B cell (primary cell): Measurements from ENCODE around the gene DEPDC4. TPM values are rescaled to one million over a fixed set of nuclear protein-coding genes. Genes with fewer than 3 reads are reported as not detected.

Experiments used
- ATAC-seq: fragments of 200-7000 bp; cut with Tn5 transposase; one replicate; pipeline ENCODE4 v1.10.0; 2021; ENCODE audit warnings: low read depth, mild to moderate bottlenecking, moderate number of reproducible peaks, moderate library complexity
- CTCF ChIA-PET: fragments of 350-600 bp; sonication (Branson Sonifier 250); formaldehyde crosslinking; loops from one replicate; lab custom pipeline; 2021; ENCODE audit warnings: antibody characterized with exemption, inconsistent platforms; lab: Charles Lee
- POLR2A ChIA-PET: fragments of 350-600 bp; sonication (Branson Sonifier 250); formaldehyde crosslinking; loops from one replicate; lab custom pipeline; 2021; ENCODE audit warnings: antibody characterized with exemption; lab: Charles Lee
- DNase-seq: peaks from one replicate; pipeline ENCODE4 v3.0.0; 2013
- H2AFZ ChIP-seq: 2 replicates; pipeline ENCODE4 v1.6.1; 2012; ENCODE audit warnings: mild to moderate bottlenecking, low read depth, low read length; ENCODE audit not compliant: insufficient read depth, poor library complexity, severe bottlenecking
- H3K27ac ChIP-seq, 2 donors: 1 replicate in 1 of 2; 2 replicates in 1 of 2; pipeline ENCODE4 v1.5.1; 2012 to 2013; ENCODE audit warnings: low read length in 2 of 2, mild to moderate bottlenecking in 2 of 2, moderate library complexity in 1 of 2
- H3K27me3 ChIP-seq, 4 experiments: fragments of 200-600 bp in 1 of 4; sonication (generic) in 1 of 4; replicated peaks in 1 of 4; 1 replicate in 2 of 4; 2 replicates in 2 of 4; pipeline versions ENCODE4 v1.6.1 to v1.7.0; 2013 to 2016; ENCODE audit warnings: low read length in 3 of 4, mild to moderate bottlenecking in 2 of 4, mixed read lengths in 1 of 4, moderate library complexity in 1 of 4; ENCODE audit not compliant: insufficient read depth in 4 of 4, control insufficient read depth in 3 of 4; ENCODE audit errors: control extremely low read depth in 1 of 4
- H3K36me3 ChIP-seq, 2 experiments: replicated peaks in 1 of 2; 1 replicate in 1 of 2; 2 replicates in 1 of 2; pipeline versions ENCODE4 v1.6.1 to v1.7.1; 2013; ENCODE audit warnings: low read length in 1 of 2; ENCODE audit not compliant: insufficient read depth in 2 of 2, control insufficient read depth in 1 of 2; ENCODE audit errors: control extremely low read depth in 1 of 2, extremely low read depth in 1 of 2
- H3K4me1 ChIP-seq, 2 donors: fragments of 200-600 bp in 1 of 2; sonication (generic) in 1 of 2; 1 replicate in 1 of 2; 2 replicates in 1 of 2; pipeline versions ENCODE4 v1.5.1 to v1.6.1; 2013 to 2017; ENCODE audit warnings: low read length in 2 of 2; ENCODE audit not compliant: control insufficient read depth in 2 of 2, insufficient read depth in 2 of 2
- H3K4me2 ChIP-seq: replicated peaks from 2 replicates; pipeline ENCODE3; 2012; ENCODE audit warnings: mild to moderate bottlenecking, low read depth, low read length; ENCODE audit not compliant: poor library complexity, severe bottlenecking
- H3K4me3 ChIP-seq, 5 experiments: fragments of 200-600 bp in 1 of 5; sonication (generic) in 1 of 5; 1 replicate in 3 of 5; 2 replicates in 2 of 5; pipeline versions ENCODE4 v1.5.1 to v1.7.0; 2011 to 2016; ENCODE audit warnings: low read length in 4 of 5, mild to moderate bottlenecking in 4 of 5, low read depth in 2 of 5, control low read depth in 1 of 5, moderate library complexity in 1 of 5; ENCODE audit not compliant: insufficient read depth in 1 of 5; ENCODE audit errors: control extremely low read depth in 1 of 5, extremely low read depth in 1 of 5
- H3K79me2 ChIP-seq: fragments of 200-600 bp; sonication (generic); one replicate; pipeline ENCODE4 v1.6.0; 2016; ENCODE audit warnings: low read length; ENCODE audit not compliant: control insufficient read depth, insufficient read depth
- H3K9ac ChIP-seq: fragments of 200-600 bp; sonication (generic); 2 replicates; pipeline ENCODE4 v1.6.1; 2017; ENCODE audit warnings: mild to moderate bottlenecking, low read length, moderate library complexity
- H3K9me3 ChIP-seq, 3 donors: one replicate each; pipeline versions ENCODE4 v1.6.1 to v1.7.1; 2013; ENCODE audit warnings: low read length in 2 of 3; ENCODE audit not compliant: control insufficient read depth in 2 of 3, insufficient read depth in 1 of 3; ENCODE audit errors: control extremely low read depth in 1 of 3
- H4K20me1 ChIP-seq: 2 replicates; pipeline ENCODE4 v1.6.0; 2012; ENCODE audit warnings: mild to moderate bottlenecking, low read length; ENCODE audit not compliant: insufficient read depth, control insufficient read depth, poor library complexity, severe bottlenecking
- H3K27ac Mint-ChIP-seq: one replicate; pipeline ENCODE4 v1.8.0; 2021; ENCODE audit warnings: mixed read lengths
- H3K27me3 Mint-ChIP-seq: one replicate; pipeline ENCODE4 v1.8.0; 2021; ENCODE audit warnings: mixed read lengths
- H3K4me1 Mint-ChIP-seq: one replicate; pipeline ENCODE4 v1.8.0; 2021; ENCODE audit warnings: mixed read lengths
- H3K4me3 Mint-ChIP-seq: one replicate; pipeline ENCODE4 v1.8.0; 2021; ENCODE audit warnings: mixed read lengths
- H3K9me3 Mint-ChIP-seq: one replicate; pipeline ENCODE4 v1.8.0; 2022; ENCODE audit warnings: mixed read lengths; ENCODE audit not compliant: insufficient read depth
- EZH2 ChIP-seq: IDR thresholded peaks from 2 replicates; pipeline ENCODE4 v1.6.1; 2012; ENCODE audit warnings: borderline replicate concordance, low read depth, mild to moderate bottlenecking, moderate library complexity, low read length; ENCODE audit not compliant: insufficient read depth, poor library complexity, severe bottlenecking
- WGBS: methylation state at CpG from one replicate; pipeline ENCODE4 v1.1.5; 2013; ENCODE audit warnings: missing lambda C conversion rate; ENCODE audit not compliant: insufficient coverage; 5-methylcytosine and 5-hydroxymethylcytosine counted together
- intact Hi-C: fragments of 100-400 bp; cut with micrococcal nuclease; formaldehyde crosslinking; loops from one replicate; pipeline ENCODE4 v1.10.0; 2022
- polyA plus RNA-seq: library from polyadenylated mRNA; depleted of rRNA; stranded (reverse); fragments of >200 nt; gene quantifications from 2 replicates; pipeline ENCODE4 v1.2.3, GENCODE V29; 2012
- total RNA-seq, 2 donors: library from RNA; stranded (reverse); fragments of 120-200 nt in 1 of 2; gene quantifications; 1 replicate in 1 of 2; 2 replicates in 1 of 2; pipeline versions ENCODE4 v1.2.3 to v1.2.4, GENCODE V29; 2013 to 2022
- TF ChIP-seq, protein P1 (sequence below): fragments of 200-600 bp; IDR thresholded peaks from one replicate; pipeline ENCODE4 v1.8.0; 2022; ENCODE audit warnings: antibody characterized with exemption, mild to moderate bottlenecking

The DEPDC4 gene
- total and polyA plus RNA-seq, 2 donors (not counting 1 experiment from before 2014, with no cell fraction given): 1.2 to 1.8 TPM

DNA sequence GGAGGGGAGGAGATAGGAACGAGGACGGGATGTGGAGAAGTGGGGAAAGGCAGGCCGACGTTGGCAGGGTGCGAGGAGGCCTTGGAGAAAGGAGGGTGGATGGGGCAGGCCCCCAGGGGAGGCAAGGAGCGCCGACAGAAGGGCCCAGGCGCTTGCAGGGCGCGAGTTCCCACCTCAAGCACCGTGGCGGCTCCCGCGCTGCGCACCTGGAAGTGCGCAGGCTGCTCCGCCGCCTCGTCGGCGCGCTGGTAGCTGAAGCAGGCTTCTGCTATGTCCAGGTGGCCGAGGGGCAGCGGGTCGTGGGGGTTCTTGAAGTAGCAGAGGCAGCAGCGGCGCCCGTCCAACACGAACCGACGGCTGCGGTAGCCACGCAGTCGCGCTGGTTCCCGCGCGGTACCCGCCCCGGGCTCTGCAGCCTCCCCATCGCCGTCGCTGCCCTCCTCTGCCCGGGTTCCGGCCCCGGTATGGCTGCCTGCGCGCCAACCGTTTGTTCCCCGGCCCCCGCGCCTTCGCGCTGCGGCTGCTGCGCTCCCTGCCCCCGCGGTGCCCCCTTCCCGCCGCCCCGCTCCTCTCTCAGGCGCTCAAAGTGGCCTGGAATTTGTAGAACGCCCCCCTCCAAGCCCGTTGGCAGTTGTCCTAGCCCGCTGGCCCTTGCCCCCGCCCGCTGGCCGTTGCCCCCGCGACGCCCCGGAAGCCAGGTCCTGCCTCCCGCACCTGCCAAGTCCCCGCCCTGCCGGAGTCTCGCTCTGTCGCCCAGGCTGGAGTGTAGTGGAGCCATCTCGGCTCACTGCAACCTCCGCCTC is 67.3 kb downstream of the DEPDC4 start:
- Histone ChIP-seq H3K27me3 (no peaks in the 10 kb centered on the region), H3K9ac (peak overlapping the region; percentile 97), H3K4me3 (peak overlapping the region; percentile 69 to 94 (median 92)), H3K36me3 (peaks cover 0 to 4% of the 10 kb centered on the region in 2 experiments), H3K79me2 (peaks cover 48% of the 10 kb centered on the region), H2AFZ (peak overlapping the region; percentile 89), H3K4me1 (peaks cover 14 to 19% of the 10 kb centered on the region in 2 donors), H3K9me3 (no peaks in the 10 kb centered on the region), H4K20me1 (no peaks in the 10 kb centered on the region), H3K27ac (peak overlapping the region; percentile 74 to 93), H3K4me2 (peak overlapping the region; percentile 94)
- TF ChIP-seq, protein P1, sequence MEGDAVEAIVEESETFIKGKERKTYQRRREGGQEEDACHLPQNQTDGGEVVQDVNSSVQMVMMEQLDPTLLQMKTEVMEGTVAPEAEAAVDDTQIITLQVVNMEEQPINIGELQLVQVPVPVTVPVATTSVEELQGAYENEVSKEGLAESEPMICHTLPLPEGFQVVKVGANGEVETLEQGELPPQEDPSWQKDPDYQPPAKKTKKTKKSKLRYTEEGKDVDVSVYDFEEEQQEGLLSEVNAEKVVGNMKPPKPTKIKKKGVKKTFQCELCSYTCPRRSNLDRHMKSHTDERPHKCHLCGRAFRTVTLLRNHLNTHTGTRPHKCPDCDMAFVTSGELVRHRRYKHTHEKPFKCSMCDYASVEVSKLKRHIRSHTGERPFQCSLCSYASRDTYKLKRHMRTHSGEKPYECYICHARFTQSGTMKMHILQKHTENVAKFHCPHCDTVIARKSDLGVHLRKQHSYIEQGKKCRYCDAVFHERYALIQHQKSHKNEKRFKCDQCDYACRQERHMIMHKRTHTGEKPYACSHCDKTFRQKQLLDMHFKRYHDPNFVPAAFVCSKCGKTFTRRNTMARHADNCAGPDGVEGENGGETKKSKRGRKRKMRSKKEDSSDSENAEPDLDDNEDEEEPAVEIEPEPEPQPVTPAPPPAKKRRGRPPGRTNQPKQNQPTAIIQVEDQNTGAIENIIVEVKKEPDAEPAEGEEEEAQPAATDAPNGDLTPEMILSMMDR: no peak
- no peak for TF ChIP-seq EZH2
- intact Hi-C loops: loop anchor here (1.0 to 5.0 kb wide), 5 partner anchors 37 to 1918 kb away; partner anchors contain the start of genes BLTP3B, DEPDC4, SCYL2 and WASHC3
- ATAC-seq (peak; percentile 71), DNase-seq (peak; percentile 81)
- Mint-ChIP-seq H3K27me3 (no peaks in the 10 kb centered on the region), H3K27ac (peak overlapping the region; percentile 91), H3K9me3 (no peaks in the 10 kb centered on the region), H3K4me3 (peak overlapping the region; percentile 90), H3K4me1 (peaks cover 26% of the 10 kb centered on the region)
- WGBS: under 1% methylated on average over 78 of the region's 79 CpGs
- CTCF ChIA-PET: interaction anchor here (1.1 to 3.6 kb wide), 4 partner anchors 45 to 79 kb away, joined by 4 to 14 read pairs (median 12); partner anchors contain the start of genes DEPDC4 and SCYL2
- POLR2A ChIA-PET: interaction anchor here (0.7 kb wide), 1 partner anchor 55 kb away, joined by 4 read pairs; no protein-coding TSS in a partner anchor

GRCh38 chr12:100199023-100199346 is 67.9 kb downstream of the DEPDC4 start:
- intact Hi-C loops: loop anchor here (5.0 kb wide), 1 partner anchor 37 kb away; no protein-coding TSS in a partner anchor
- H3K79me2 ChIP-seq: peaks cover 42% of the 10 kb centered on the region
- POLR2A ChIA-PET: no interaction called here

More at GRCh38 chr12:100199023-100199346, 67.9 kb downstream of the DEPDC4 start:
- Mint-ChIP-seq H3K27me3 (no peaks in the 10 kb centered on the region), H3K4me1 (peaks cover 26% of the 10 kb centered on the region), H3K9me3 (no peaks in the 10 kb centered on the region), H3K4me3 (peak overlapping the region; percentile 90), H3K27ac (peak overlapping the region; percentile 91)
- peak overlapping the region in 4 of 5 experiments; percentile 69 to 93 (median 91) for H3K4me3 ChIP-seq
- CTCF ChIA-PET: no interaction called here
- peaks cover 0 to 5% of the 10 kb centered on the region in 2 experiments for H3K36me3 ChIP-seq
- DNase-seq (no peak), ATAC-seq (no peak)
- H4K20me1 ChIP-seq: no peaks in the 10 kb centered on the region
- peak overlapping the region; percentile 89 for H2AFZ ChIP-seq
- TF ChIP-seq, protein P1: no peak
- H3K9me3 ChIP-seq: no peaks in the 10 kb centered on the region
- peaks cover 14 to 19% of the 10 kb centered on the region in 2 donors for H3K4me1 ChIP-seq
- H3K27ac ChIP-seq: peak overlapping the region in 1 of 2 donors; percentile 93
- H3K27me3 ChIP-seq: no peaks in the 10 kb centered on the region
- peak overlapping the region; percentile 94 for H3K4me2 ChIP-seq
- 49% methylated on average over 6 of the region's 6 CpGs for WGBS
- H3K9ac ChIP-seq: peak overlapping the region; percentile 97
